Prostate gland (tissue), 2 donors: ENCODE data around the gene TIE1.
A peak's percentile ranks its signal among the peaks of the same experiment; 100 is the strongest.

Experiments
- CTCF ChIP-seq, 4 experiments: fragments of 200-600 bp in 2 of 4; fragments of 450-650 bp in 2 of 4; sonication (generic) in 2 of 4; IDR thresholded peaks; 1 replicate in 3 of 4; 2 replicates in 1 of 4; pipeline ENCODE4 v1.5.1; 2016 to 2019; ENCODE audit warnings: antibody characterized with exemption in 4 of 4, mild to moderate bottlenecking in 2 of 4, moderate library complexity in 2 of 4
- POLR2A ChIP-seq: fragments of 450-650 bp; IDR thresholded peaks from one replicate; pipeline ENCODE4 v1.6.1; 2016; ENCODE audit warnings: antibody characterized with exemption, mild to moderate bottlenecking
- POLR2AphosphoS5 ChIP-seq: sonication (generic); formaldehyde crosslinking; IDR thresholded peaks from one replicate; pipeline ENCODE4 v1.6.1; 2017; ENCODE audit warnings: antibody characterized with exemption

GRCh38 chr1:43285269-43285990 is 15.4 kb upstream of the TIE1 start, which contains the start of gene C1orf210:
- TF ChIP-seq CTCF (IDR thresholded peaks at IDR 0.05) (peak in 3 of 4 experiments; percentile 38 to 73 (median 72)), POLR2A (peak; percentile 54), POLR2AphosphoS5 (peak; percentile 75)
